ENCODE data around the gene RAB8B.

Gene RAB8B

DNA sequence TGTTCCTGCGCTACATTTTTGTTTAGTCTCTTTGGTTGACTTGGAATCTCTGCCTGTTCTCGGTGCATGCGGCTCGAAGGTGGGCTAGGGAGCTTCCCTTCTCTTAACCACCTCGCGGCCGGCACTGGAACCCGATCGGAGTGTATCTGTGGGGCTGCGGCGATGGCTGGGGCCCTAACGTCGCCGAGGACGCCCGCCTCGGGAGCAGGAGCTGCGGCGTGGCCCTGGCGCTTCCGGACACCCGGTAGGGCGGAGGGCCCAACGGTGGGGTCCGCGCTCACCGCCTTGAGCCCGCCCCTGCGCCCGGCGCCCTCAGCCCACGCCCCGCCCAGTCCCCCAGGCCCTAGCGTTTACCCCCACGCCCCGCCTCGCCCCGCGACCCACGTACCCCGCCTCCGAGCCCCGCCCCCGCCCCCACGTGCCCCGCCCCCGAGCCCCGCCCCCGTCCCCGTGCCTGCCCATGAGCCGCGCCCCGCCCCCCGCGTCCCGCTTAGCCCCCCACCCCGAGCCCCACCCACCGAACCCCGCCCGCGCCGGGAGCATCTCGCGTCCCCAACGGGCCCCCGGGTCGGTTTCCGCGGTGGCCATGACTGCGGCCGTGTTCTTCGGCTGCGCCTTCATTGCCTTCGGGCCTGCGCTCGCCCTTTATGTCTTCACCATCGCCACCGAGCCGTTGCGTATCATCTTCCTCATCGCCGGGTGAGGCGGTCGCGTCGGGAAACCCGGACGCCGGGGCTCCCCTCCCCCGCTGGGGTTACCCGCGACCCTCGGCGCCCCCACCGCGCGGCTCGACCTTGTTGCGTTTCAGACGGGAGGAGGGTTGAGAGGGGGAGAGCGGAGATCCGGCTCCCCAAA is 87.9 kb downstream of the RAB8B start, which contains the start of gene APH1B:
TSS of gene APH1B (plus strand) at position 568 of the 855 bp plus-strand sequence. CDS start at position 587, 19 bp downstream.
- DNase-seq: peak; percentile 50 to 64

DNA sequence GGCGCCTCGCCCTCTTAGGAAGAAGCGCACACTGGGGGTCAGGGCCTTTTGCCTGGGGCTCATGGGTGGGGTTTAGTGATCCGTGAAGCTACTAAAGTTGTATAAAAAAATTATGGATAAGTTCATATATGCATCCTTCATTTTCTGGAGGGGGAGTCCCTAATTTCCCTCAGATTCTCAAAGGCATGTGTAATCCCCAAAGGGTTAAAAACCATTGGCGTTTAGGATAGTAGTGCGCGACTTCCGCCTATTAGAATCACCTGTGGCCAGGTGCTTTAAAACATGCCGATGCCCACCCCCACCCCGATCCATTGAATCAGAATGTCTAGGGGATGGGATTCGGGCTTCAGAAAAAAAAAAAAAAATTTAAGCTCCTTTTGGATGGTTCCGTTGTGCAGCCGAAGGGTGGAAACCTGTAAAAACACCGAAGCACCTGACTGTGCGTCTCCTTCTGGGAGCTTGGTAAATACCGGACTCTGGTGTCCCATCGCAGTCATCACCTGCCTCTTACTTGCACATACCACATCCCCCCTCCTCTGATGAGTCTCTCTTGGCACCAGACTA is 88.6 kb downstream of the RAB8B start:
- DNase-seq: peak in 1 of 2 donors; percentile 12

DNA sequence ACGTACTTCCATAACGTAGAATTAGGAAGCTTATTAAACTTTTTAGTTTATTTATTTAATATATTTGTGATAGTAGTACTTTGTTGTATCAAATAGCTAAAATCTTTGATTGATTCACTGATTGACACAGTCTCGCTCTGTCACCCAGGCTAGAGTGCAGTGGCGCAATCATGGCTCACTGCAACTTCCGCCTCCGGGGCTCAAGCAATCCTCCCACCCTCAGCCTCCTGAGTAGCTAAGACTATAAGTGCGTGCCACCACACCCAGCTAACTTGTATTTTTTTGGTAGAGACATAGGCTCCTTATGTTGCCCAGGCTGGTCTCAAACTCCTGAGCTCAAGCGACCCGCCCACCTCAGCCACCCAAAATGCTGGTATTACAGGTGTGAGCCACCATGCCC is 93.7 kb downstream of the RAB8B start:
- DNase-seq: peak; percentile 92 to 93

DNA sequence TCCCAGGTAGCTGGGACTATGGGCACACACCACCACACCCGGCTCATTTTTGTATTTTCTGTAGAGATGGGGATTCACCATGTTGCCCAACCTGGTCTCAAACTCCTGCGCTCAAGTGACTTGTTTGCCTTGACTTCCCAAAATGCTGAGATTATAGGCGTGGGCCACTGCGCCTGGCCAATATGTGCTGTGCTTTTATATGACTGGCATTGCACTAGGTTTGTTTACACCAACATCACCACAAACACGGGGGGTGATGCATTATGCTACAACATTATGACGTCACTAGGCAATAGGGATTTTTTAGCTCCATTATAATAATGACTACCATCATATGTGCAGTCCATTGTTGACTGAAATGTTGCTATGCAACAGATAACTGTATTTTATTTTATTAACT is 94.9 kb downstream of the RAB8B start:
- no peak for DNase-seq

DNA sequence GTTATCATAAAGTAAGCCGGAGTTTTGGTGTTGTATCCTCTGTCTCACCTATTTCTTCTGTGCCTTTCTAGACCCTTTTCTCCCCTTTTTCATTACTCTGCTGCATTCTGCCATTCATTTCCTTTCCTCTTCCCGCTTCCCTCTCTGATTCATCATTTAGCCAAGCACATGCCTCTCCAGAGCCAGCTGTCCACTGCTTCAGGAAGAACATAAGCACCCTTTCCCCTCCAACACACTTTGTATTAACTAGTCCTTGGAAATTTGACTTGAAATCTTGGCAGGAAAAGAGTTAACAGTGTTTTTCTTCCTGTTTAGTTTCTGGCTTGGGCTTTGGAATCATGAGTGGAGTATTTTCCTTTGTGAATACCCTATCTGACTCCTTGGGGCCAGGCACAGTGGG is 97.7 kb downstream of the RAB8B start:
- DNase-seq: no peak

DNA sequence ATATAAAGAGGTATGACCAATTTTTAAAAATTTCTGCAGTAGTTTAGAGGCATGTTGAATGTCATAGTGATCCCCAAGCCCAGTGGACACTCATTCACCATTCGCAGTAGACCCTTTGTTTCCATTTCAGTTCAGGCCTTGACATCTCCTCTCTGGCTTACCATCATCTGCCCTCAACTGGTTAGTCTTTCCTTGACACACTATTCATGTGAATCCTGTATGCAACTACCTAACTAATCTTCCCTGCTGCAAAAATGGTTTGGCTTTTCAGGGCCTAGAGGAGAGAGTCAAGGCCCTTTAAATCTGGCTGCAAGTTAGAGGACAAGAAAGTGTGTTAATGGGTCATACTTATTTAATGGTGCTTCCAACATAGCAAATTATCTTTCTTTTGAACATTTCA is 98.9 kb downstream of the RAB8B start:
- no peak for DNase-seq

DNA sequence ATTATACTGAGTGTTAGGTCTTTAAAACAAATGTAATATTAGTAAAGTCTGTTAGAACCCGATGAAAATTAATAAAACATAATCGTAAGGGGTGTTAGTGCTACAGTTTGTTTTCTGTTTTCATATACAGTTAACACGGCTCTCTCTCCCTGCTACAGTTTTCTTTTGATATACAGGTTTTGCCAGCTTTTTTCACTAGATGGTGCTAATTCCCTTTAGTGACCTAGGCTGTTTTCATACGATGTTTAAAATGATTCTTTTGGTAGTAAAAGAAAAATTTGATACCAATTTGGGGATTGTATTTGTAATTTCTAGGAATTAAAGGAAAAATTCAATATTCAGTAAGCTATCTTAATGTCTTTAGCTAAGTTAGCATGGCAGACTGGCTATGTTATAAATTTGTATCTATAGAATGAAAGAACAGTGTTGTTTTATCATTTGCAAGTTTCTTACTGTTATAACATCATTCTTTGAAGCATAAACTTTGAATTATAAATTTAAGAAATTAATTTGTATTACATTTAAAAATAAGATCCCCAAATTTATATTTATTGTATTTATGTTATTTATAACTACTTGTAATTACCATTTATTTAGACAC is 99.5 kb downstream of the RAB8B start:
- DNase-seq: peak; percentile 52 to 70

DNA sequence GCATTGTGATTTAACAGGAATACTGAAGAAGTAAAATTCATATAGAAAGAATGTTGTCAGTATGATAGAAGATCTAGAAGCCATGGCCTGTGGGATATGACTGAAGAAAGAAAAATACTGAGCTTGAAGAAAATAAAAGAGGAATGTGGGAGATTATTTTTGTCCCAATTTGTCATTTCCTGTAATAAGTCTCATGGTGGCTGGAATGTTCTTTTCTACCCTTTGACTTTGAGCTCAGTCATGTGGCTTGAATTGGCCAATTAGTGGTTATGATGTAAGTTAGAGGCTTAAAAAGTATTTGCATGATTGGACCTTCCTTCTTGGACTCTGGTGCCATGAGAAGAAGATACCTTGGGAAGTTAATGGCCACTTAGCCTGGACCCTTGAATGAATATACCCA is 102.1 kb downstream of the RAB8B start:
- peak; percentile 60 to 62 for DNase-seq

DNA sequence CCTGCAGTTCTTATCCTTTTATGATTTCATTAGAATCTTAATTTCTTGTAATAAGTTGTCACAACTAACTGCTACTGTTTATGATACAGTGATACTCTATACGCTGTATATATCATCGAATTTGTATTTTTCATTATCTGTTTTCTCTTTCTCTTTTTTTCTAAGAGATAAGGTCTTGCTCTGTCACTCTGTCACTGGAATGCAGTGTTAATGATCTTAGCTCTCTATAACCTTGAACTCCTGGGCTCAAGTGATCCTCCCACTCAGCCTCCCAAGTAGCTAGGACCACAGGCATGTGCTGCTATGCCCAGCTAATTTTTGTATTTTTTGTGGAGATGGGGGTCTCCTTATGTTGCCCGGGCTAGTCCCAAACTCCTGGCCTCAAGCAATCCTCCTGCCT is 102.8 kb downstream of the RAB8B start:
- DNase-seq: no peak

DNA sequence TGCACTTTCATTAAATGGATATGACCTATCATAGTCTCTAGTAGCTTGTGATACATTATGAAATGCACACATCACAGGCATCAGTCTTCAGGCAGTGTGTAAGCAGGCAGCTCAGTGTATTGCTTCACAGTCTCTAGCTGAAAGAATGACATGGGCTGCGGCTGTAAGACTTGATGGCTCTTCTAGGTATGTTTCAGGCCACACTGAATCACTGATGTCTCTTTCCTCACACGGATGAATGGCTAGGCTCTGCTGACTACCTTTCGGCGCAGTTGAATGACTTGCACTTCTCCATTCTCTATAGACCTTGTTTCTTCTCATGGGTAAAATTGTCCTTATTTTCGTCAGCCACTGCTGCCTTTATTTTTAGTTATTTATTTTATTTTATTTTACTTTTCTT is 103.4 kb downstream of the RAB8B start:
- peak; percentile 75 to 82 for DNase-seq

DNA sequence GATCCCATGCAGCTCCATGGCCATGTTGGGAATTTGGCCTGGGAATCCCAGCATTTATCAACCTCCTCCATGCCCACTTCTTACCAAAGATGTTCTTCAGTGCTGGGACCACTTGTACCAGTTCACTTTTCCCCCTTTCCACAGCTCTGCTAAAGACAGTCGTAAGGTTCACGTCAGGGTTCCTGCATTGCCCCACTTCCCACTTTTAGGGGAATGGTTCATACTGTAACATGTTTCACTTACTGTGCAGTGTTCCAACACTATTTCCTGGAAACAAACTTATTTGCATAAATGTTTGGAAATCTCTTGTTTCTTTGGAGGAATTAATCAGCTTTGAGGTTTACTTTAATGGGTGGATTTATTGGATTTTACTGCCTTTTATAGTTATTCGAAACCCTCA is 105.0 kb downstream of the RAB8B start:
- peak; percentile 63 to 74 for DNase-seq

DNA sequence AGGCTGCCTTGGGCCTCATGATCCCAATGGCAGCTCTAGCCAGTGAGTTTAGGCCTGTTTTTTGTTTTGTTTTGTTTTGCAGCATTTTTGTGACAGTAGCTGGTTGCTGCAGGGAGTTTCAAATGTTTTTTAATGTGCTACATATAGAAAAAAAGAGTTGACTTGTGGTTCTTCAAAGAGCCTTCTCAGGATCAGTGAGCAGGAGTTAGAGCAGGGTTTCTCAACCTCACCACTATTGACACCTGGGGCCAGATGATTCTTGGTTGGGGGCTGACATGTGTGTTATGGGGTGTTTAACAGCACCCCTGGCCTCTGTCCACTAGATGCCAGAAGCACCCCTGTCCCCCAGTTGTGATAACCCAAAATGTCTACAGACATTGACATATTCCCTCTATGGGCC is 105.9 kb downstream of the RAB8B start:
- no peak for DNase-seq

DNA sequence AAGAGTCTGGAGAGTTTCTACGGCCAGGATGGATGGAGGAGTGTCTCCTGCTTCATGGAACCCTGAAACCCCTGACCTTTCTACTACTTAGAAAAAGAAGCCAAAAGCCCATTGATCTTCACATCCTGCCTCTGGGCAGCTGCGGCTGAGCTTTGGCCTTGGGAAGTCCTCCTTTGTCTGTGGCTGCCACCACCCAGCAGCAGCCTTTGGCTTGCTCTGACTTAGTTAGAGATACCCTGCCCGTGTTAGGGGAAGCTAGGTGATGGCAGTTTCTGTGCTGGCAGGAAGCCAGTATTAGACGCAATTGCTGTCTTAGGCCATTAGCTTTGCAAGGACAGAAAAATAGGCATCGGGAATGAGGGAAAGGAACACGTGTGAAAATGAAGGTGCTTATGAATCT is 106.8 kb downstream of the RAB8B start:
- no peak for DNase-seq

DNA sequence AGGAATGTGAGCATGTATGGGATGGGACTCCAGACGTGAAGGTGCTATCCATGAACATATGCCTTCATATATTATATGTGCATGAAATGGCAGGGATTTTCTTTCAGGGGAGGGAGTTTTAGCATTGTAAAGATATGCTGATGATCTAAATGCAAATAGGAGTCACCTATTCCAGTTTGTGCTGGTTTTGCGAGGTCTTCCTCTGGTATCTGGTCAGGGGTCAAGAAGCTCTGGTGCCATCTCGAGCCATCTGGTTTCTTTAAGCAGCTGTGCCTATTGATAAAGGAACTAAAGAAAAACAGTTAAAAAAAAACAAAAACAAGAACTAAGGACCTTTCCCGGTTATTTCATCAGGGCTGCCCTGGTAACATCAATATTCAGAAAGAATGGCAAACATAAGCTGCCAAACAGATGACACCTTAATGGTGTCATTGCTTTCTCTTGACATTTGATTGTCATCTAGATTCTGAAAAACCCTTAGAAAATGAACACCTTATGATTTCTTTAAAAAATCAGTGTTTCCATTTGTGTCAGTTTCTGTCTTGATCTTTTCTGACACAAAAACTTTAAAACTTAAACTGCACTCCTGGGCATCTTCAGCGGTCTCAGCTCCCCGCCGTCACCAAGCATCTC is 110.7 kb downstream of the RAB8B start:
- DNase-seq: no peak

DNA sequence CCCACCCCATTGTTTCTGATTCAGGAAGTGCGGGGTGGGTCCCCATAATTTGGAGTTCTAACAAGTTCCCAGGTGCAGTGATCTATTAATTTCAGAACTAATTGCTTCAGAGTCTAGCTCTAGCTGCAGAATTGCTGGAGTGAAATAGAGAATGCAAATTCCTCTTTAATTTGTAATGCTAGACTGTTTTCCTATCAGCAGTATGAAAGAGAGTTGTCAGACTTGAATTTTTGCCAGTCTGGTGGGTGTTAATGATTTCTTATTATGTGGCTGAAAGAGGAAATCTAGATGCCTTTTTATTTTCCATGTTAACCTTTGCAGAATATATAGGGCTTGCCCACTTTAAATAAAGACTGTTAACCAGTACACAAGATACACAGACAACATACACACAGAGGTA is 111.7 kb downstream of the RAB8B start:
- DNase-seq: no peak

DNA sequence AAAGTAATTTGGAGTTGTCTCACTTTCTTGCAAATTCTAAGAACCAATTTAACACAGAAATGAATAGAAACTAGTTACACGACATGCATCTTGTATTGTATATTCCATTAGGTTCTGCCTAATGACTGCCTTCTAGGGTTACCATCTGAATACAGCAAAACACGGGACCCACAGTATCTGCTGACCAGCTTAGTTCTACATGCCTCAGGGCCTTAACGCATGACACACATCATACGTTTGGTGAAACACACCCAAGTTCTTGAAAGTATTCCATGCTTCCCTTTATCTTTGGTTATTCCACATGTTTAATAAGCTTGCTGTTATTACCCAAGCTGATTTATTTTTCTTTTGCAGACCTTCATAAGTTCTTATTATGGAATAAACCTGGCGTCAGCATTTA is 115.9 kb downstream of the RAB8B start:
- DNase-seq: no peak

DNA sequence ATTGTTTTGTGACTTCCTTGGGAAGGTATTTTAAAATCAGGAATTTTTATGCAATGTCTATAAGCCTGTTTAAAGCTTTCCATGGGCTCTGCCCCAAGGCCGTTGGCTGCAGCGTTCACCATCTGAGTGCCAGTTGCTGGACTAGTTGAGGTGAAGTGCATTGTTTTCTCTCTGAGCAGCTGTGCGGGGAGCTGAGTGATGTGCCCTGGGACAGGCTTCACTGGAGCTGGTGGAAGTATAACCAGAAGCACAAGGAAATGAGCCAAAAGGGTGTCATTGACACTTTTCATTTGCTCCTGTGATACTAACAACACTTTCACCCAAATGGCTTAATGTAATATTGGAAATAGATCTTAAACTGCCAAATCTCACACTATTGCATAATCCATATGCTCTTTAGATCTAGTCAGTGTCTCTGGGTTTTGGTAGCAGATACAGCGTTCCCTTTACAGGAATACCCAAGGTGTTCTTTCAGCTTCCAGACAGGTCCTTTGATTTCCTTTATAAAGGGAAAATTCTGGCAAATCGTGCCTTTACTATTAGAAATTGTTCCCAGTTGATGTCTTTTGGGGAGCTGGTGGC is 117.2 kb downstream of the RAB8B start:
- DNase-seq: no peak

DNA sequence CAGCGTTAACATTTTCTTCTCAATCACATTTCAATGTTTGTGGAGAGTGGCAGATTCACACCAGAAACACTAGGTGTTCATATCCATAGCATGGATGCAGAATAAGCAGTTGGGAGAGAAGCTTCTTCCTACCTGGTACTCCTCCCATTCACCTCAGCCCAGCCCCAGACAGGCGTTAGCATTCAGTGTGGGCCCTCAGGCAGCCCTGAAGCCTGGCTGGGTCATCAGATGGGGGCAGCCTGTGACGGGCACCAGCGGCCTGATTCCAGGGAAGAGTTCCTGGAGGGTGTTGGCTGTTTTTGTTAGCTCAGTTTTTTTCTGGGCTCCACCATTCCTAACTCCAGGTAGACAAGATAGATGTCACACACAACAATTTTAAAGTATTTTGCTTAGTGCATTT is 119.1 kb downstream of the RAB8B start:
- DNase-seq: no peak

DNA sequence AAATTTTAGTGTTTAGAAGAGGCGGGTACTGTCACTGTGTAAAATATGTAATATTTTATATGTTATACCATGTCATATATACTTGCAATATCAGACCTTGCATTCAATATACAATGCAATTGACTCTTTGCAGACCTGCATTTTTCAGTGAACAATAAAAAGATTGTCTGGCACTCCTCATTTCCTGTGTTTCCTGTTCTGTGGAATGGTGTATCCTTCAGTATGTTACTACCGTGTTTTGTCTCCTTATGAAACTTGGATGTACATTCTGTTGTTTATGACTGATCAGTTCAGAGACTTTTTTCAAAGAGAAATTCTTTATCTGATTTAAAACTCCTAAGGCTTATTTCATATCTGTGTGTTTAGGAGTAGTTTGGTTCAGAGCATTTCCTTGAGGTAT is 119.5 kb downstream of the RAB8B start:
- DNase-seq: no peak

DNA sequence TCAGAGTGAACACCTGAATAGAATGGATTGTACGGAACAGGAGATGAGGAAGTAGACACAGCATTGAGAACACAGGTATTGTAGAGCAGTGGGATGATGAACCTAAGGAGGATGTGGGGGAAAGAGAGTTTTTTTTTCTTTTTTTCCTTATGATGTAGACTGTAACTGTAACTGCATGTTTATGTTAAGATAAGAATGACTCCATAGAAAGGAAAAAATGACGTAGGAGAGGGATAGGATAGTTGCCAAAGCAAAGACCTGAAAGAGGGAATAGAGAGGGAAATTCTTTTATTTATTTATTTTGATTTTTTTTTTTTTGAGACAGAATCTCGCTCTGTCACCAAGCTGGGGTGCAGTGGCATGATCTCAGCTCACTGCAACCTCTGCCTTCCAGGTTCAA is 121.2 kb downstream of the RAB8B start:
- no peak for DNase-seq

DNA sequence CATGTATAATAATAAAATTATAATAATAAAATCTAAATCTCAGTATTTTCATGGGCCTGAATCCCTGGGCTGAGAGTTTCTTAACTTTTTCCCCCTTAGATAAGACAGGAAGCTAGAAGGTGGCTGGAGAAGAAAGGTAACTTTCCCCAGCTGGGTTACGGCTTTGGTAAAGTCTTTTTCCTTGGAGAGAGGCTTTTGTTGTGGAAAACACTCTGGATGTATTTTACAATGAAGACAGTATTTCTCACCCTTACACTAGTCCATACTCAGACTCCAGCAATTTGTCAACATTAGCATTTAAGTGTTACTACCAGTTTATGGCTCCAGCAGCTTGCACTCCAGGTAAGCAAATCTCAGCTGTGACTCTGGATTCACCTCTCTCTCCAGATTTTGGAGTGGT is 122.9 kb downstream of the RAB8B start:
- no peak for DNase-seq

DNA sequence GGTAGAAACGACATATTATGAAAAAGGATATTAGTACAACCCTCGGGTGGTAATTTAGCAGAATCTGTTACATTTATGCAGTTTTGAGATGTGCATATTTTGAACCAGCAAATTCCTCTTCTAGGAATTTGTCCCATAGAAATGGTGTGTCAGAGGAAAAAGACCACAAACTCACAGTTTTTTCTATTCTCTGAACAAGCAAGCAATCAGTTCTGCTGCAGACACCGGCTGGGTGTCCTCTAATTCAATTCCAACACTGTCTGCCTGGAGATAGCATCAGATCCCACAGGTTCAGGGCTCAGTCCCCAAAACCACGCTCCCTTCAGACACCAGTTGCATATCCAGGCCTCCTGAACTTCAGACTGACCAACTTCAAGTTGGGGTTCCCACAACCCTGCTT is 124.4 kb downstream of the RAB8B start:
- no peak for DNase-seq

DNA sequence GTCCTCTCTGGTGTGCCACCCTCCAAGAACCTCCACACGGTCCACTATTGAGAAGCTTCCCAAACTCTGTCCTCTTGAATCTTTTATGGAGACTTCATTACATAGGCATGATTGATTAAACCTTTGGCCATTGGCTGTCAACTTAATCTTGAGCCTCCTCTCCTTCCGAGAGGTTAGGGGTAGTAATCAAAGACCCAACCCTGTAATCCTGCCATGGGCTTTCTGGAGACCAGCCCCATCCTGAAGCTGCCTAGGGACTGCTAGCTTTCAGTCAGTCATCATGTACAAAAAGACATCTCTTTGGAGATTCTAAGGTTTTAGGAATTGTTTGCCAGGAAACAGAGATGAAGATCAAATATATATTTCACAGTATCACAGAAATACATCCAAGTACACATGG is 125.0 kb downstream of the RAB8B start:
- no peak for DNase-seq

Data from inflammatory macrophage (primary cell).